Karpas-422 (cell line): Measurements from ENCODE around the gene HTT-AS. TPM values are rescaled to one million over a fixed set of nuclear protein-coding genes. Genes with fewer than 3 reads are reported as not detected.

Source experiments
- DNase-seq: peaks from one replicate; pipeline ENCODE4 v3.0.0-alpha.2; 2015
- H2AFZ ChIP-seq: fragments of 200-600 bp; sonication (generic); 2 replicates; pipeline ENCODE4 v1.6.1; 2014; ENCODE audit warnings: antibody characterized with exemption, low read length, mixed read lengths
- H3K27ac ChIP-seq: fragments of 200-600 bp; sonication (generic); 2 replicates; pipeline ENCODE4 v1.5.1; 2014; ENCODE audit warnings: mild to moderate bottlenecking, low read length, moderate library complexity
- H3K27me3 ChIP-seq: fragments of 200-600 bp; sonication (generic); 2 replicates; pipeline ENCODE4 v1.6.1; 2014; ENCODE audit warnings: low read length, mixed read lengths
- H3K36me3 ChIP-seq: fragments of 200-600 bp; sonication (generic); 2 replicates; pipeline ENCODE4 v1.6.1; 2014; ENCODE audit warnings: low read length, mixed read lengths; ENCODE audit not compliant: insufficient read depth
- H3K4me1 ChIP-seq: fragments of 200-600 bp; sonication (generic); 2 replicates; pipeline ENCODE4 v1.6.1; 2014; ENCODE audit warnings: mild to moderate bottlenecking, low read length, mixed read lengths
- H3K4me2 ChIP-seq: fragments of 200-600 bp; sonication (generic); 2 replicates; pipeline ENCODE4 v1.6.1; 2014; ENCODE audit warnings: low read length, low read depth, mild to moderate bottlenecking; ENCODE audit not compliant: poor library complexity, severe bottlenecking
- H3K4me3 ChIP-seq: fragments of 200-600 bp; sonication (generic); 2 replicates; pipeline ENCODE4 v1.5.1; 2014; ENCODE audit warnings: mild to moderate bottlenecking, antibody characterized with exemption, low read length, mixed read lengths
- H3K79me2 ChIP-seq: fragments of 200-600 bp; sonication (generic); 2 replicates; pipeline ENCODE4 v1.6.1; 2014; ENCODE audit warnings: mild to moderate bottlenecking, low read length, mixed read lengths
- H3K9ac ChIP-seq: fragments of 200-600 bp; sonication (generic); 2 replicates; pipeline ENCODE4 v1.6.0; 2014; ENCODE audit warnings: low read length
- H3K9me2 ChIP-seq: fragments of 200-600 bp; sonication (generic), shearing (Covaris generic); replicated peaks from 2 replicates; pipeline ENCODE4 v1.6.0; 2014; ENCODE audit warnings: mild to moderate bottlenecking, low read length, moderate library complexity; ENCODE audit not compliant: insufficient read depth
- H3K9me3 ChIP-seq: fragments of 300-700, 200-600 bp; sonication (generic); 2 replicates; pipeline ENCODE4 v1.6.1; 2014; ENCODE audit warnings: low read length, mixed read lengths
- H4K20me1 ChIP-seq: fragments of 200-600 bp; sonication (generic); 2 replicates; pipeline ENCODE4 v1.6.1; 2014; ENCODE audit warnings: mild to moderate bottlenecking, antibody characterized with exemption, low read length, low read depth; ENCODE audit not compliant: insufficient read depth
- total RNA-seq: library from RNA; depleted of rRNA; stranded (reverse); fragments of >200 nt; shearing (Covaris generic); gene quantifications from 2 replicates; pipeline ENCODE4 v1.2.3, GENCODE V29; 2014; ENCODE audit warnings: low replicate concordance

HTT-AS gene
- total RNA-seq, 1 experiment from 2014 or later, result not detected

DNA sequence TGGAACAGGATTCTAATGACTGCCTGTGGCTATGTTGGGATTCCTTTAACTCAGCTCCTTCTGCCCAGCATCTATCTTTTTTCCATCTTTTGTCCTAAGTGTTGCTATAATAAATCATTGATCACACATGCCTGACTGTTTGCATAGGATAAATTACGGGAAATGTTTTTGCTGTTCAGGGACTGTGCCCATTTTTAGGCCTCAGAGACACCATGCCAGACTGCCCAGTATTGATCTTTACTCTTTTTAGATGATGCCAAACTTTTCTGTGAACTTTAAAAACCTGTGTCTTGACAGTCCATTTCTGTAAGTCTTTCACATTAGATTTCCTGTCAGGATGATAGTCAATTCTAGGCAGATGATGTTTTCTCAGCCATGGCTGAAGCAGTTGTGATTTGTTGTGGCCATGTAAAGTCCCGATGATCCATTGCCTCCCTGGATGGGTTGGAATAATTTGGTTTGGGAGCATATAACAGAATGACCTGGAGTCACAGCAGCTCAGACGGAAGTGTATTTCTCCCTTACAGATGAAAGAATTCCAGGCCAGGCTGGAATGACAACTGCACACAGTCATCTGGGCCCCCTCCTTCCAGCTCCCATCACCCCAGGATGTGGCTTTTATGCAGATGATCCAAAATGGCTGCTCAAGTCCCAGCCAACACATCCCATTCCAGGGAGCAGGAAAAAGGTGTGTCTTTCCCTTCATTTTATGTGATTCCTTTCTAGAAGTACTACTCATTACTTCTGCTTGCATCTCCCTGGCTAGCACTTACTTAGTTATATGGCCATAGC, 3.4 kb downstream of the HTT-AS start:
- H3K79me2 ChIP-seq, result peaks cover 10% of the 10 kb centered on the region
- no peaks in the 10 kb centered on the region for H3K36me3 ChIP-seq
- no peaks in the 10 kb centered on the region for H3K9me2 ChIP-seq
- peaks cover 10% of the 10 kb centered on the region for H3K4me1 ChIP-seq
- no peak overlapping the region for H3K4me3 ChIP-seq
- no peak overlapping the region for H3K27ac ChIP-seq
- H3K4me2 ChIP-seq, result no peak overlapping the region
- H3K9me3 ChIP-seq, result no peaks in the 10 kb centered on the region
- peaks cover 8% of the 10 kb centered on the region; the same call in 1 of the 2 replicates for H4K20me1 ChIP-seq
- H2AFZ ChIP-seq, result no peak overlapping the region
- H3K27me3 ChIP-seq, result no peaks in the 10 kb centered on the region
- no peak for DNase-seq
- H3K9ac ChIP-seq, result no peak overlapping the region

DNA sequence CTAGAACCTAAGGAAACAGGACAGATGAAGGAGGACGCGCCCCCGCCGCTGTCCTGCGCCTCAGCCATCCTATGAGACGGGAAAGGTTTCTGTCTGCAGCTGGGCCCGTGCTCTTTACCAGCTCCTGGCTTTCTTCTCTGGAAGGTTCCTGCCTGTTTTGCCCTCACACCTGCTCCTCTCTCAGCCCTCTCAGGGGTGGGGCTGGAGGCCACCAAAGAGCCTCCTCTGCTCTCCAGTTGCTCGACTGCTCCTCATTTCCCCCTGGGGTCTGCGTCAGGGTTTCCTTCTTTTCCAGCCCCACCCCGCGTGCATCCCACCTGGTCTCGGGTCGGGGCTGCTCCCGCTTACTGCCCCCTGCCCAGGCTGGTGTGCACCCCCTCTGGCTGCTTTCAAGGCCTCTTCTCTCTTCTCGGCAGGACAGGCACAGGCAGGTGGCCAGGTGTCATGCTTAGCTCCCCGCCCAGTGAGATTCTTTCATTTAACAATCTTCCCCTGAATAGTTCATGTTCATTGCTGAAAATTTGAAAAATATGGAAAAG, 4.6 kb downstream of the HTT-AS start:
- H3K9me3 ChIP-seq, result peaks cover 1% of the 10 kb centered on the region; the same call in 1 of the 2 replicates
- peaks cover 8% of the 10 kb centered on the region for H3K4me1 ChIP-seq
- no peak overlapping the region for H3K4me3 ChIP-seq
- H3K79me2 ChIP-seq, result no peaks in the 10 kb centered on the region
- DNase-seq, result no peak
- no peak overlapping the region for H3K4me2 ChIP-seq
- H4K20me1 ChIP-seq, result no peaks in the 10 kb centered on the region
- H3K27ac ChIP-seq, result no peak overlapping the region
- no peak overlapping the region for H2AFZ ChIP-seq
- H3K9me2 ChIP-seq, result no peaks in the 10 kb centered on the region
- H3K36me3 ChIP-seq, result no peaks in the 10 kb centered on the region
- no peak overlapping the region for H3K9ac ChIP-seq
- no peaks in the 10 kb centered on the region for H3K27me3 ChIP-seq

DNA sequence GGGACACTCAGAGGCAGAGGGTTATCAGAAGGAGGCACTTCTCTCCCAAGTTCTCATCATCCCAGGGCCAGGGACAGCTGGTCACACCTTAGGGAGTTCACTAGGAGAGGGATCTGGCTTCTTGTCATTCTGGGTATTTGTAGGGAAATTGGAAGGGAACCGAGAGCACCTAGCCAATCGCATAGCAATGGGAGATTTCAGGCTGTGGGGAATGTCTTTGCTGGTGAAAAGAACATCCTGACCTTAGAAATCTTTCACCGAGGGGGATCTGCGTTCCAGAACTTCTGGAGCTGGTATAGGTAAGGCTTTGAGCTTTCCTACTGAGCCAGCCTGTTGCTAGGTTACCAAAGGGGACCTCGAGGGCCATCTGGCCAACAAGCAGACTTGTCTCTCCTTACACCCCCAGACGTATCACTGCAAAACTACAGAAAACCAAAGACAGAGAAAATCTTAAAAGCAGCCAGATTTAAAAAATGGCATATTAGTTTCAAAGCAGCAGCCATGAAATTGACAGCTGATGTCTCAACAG, 6.8 kb downstream of the HTT-AS start:
- Histone ChIP-seq H3K4me3 (no peak overlapping the region), H3K9ac (no peak overlapping the region), H3K9me2 (no peaks in the 10 kb centered on the region), H3K4me1 (no peaks in the 10 kb centered on the region), H2AFZ (no peak overlapping the region), H3K27me3 (no peaks in the 10 kb centered on the region), H3K9me3 (peaks cover 4% of the 10 kb centered on the region; the same call in 1 of the 2 replicates), H3K4me2 (no peak overlapping the region), H3K36me3 (no peaks in the 10 kb centered on the region), H3K27ac (no peak overlapping the region), H3K79me2 (no peaks in the 10 kb centered on the region), H4K20me1 (no peaks in the 10 kb centered on the region)
- no peak for DNase-seq

DNA sequence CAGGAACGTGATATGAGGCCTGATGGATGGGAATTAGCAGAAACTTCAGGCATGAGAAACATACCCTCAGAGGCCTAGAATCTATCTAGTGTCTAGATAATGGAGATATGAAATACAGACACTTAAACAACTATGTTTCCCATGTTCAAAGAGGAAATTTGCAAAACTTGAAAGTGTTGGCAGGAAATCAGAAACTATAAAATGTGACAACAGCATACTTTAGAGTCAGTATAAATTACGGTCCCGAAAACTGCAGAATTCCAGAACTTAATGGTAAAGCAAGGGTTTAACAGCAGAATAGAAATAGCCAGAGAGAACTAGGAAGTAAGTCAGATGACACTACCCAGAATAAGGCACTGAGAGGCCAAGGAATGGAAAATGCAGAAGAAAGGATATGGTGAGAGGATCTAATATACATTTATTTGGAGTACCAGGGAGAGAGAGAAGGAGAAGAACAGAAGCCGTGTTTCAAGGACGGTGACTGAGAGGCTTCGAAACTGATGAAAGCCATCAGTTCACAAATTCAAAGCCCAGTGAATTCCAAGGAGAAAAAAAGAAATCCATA, 7.4 kb downstream of the HTT-AS start:
- Histone ChIP-seq H3K27ac (no peak overlapping the region), H3K79me2 (no peaks in the 10 kb centered on the region)

DNA sequence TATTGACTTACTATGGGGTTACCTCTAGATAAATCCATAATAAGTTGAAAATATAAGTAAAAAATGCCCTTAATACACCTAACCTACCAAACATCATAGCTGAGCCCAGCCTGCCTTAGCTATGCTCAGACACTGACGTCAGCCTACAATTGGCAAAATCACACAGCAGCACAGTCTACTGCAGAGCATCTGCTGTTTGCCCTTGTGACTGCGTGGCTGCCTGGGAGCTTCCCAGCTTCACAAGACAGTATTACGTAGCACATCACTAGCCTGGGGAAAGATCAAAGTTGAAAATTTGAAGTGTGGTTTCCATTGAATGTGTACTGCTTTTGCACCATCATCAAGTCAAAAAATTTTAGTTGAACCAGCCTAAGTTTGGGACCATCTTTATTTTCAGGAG, 8.8 kb downstream of the HTT-AS start:
- H3K27ac ChIP-seq, result no peak overlapping the region
- H3K27me3 ChIP-seq, result no peaks in the 10 kb centered on the region
- H3K79me2 ChIP-seq, result no peaks in the 10 kb centered on the region
- H3K9ac ChIP-seq, result no peak overlapping the region
- H3K9me2 ChIP-seq, result no peaks in the 10 kb centered on the region
- peaks cover 4% of the 10 kb centered on the region; the same call in 1 of the 2 replicates for H3K9me3 ChIP-seq
- no peak overlapping the region for H3K4me3 ChIP-seq
- no peaks in the 10 kb centered on the region for H3K4me1 ChIP-seq
- no peak overlapping the region for H2AFZ ChIP-seq
- no peak for DNase-seq
- H3K36me3 ChIP-seq, result no peaks in the 10 kb centered on the region
- H4K20me1 ChIP-seq, result no peaks in the 10 kb centered on the region
- no peak overlapping the region for H3K4me2 ChIP-seq

More for the DNA sequence above, 7.4 kb downstream of the HTT-AS start:
- Histone ChIP-seq H3K27me3 (no peaks in the 10 kb centered on the region), H2AFZ (no peak overlapping the region), H3K36me3 (no peaks in the 10 kb centered on the region), H4K20me1 (no peaks in the 10 kb centered on the region), H3K4me3 (no peak overlapping the region), H3K4me1 (no peaks in the 10 kb centered on the region), H3K9me3 (peaks cover 4% of the 10 kb centered on the region; the same call in 1 of the 2 replicates), H3K9me2 (no peaks in the 10 kb centered on the region), H3K4me2 (no peak overlapping the region), H3K9ac (no peak overlapping the region)
- no peak for DNase-seq

DNA sequence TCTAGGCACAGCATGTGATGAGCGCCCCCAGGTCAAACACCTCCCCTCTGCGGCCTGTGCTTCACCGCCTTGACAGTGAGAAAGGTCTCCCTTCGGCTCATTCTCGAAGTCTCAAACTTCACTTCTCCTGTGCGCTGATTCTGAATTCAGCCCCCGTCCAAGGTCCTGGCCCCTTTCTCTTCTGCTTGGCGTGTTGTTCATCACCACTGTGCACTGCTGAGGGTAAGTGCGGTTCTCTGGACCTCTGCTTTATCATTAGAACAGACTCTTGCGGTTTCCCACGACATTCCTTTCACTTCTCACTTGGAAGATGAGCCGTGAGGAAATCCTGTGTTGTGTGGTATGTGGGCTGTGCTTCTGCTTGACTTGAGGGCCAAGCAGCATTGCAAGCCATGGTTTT, 11.9 kb downstream of the HTT-AS start:
- H3K79me2 ChIP-seq, result no peaks in the 10 kb centered on the region
- H3K9ac ChIP-seq, result no peak overlapping the region
- H4K20me1 ChIP-seq, result no peaks in the 10 kb centered on the region
- no peaks in the 10 kb centered on the region for H3K36me3 ChIP-seq
- no peaks in the 10 kb centered on the region for H3K27me3 ChIP-seq
- no peak overlapping the region for H2AFZ ChIP-seq
- no peak for DNase-seq
- H3K4me2 ChIP-seq, result no peak overlapping the region
- H3K4me1 ChIP-seq, result no peaks in the 10 kb centered on the region
- H3K4me3 ChIP-seq, result no peak overlapping the region
- H3K9me2 ChIP-seq, result no peaks in the 10 kb centered on the region
- H3K27ac ChIP-seq, result no peak overlapping the region
- H3K9me3 ChIP-seq, result peaks cover 4% of the 10 kb centered on the region; the same call in 1 of the 2 replicates

DNA sequence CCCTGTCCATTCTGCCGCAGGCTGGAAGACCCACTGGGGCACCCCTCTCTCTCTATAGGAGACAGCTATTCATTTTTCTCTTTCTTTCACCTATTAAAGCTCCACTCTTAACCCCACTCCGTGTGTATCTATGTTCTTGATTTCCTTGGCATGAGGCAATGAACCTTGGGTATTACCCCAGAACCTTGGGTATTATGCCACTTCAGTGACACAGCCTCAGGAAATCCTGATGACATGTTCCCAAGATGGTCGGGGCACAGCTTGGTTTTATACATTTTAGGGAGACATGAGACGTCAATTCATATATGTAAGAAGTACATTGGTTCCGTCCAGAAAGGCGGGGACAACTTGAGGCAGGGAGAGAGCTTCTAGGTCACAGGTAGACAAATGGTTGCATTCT, 13.4 kb downstream of the HTT-AS start:
- Histone ChIP-seq H3K4me3 (no peak overlapping the region), H3K27ac (no peak overlapping the region), H2AFZ (no peak overlapping the region), H3K9ac (no peak overlapping the region), H3K4me1 (no peaks in the 10 kb centered on the region), H4K20me1 (no peaks in the 10 kb centered on the region), H3K79me2 (no peaks in the 10 kb centered on the region), H3K9me3 (peaks cover 4% of the 10 kb centered on the region; the same call in 1 of the 2 replicates), H3K4me2 (no peak overlapping the region), H3K9me2 (no peaks in the 10 kb centered on the region), H3K36me3 (no peaks in the 10 kb centered on the region), H3K27me3 (no peaks in the 10 kb centered on the region)
- DNase-seq, result no peak

DNA sequence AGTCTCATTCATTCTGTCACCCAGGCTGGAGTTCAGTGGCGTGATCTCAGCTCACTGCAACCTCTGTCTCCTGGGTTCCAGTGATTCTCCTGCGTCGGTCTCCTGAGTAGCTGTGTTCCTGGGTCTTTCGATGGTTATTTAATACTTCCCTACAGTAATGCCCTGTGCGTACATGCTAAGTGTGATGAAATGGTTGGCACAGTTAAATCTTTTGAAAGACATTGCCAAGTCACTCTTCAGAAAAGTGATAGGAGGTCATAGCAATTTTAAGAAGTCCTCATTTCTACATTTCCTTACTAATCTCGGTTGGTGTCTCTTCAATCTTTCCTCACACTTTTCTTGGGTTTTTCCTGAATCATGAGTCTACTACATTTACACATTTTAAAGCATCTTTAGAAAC, 14.4 kb downstream of the HTT-AS start:
- no peaks in the 10 kb centered on the region for H3K36me3 ChIP-seq
- no peaks in the 10 kb centered on the region for H3K9me2 ChIP-seq
- no peaks in the 10 kb centered on the region for H3K4me1 ChIP-seq
- no peak overlapping the region for H2AFZ ChIP-seq
- H4K20me1 ChIP-seq, result no peaks in the 10 kb centered on the region
- H3K4me2 ChIP-seq, result no peak overlapping the region
- H3K27ac ChIP-seq, result no peak overlapping the region
- H3K4me3 ChIP-seq, result no peak overlapping the region
- H3K9ac ChIP-seq, result no peak overlapping the region
- no peaks in the 10 kb centered on the region for H3K79me2 ChIP-seq
- no peak for DNase-seq
- H3K27me3 ChIP-seq, result no peaks in the 10 kb centered on the region
- peaks cover 9% of the 10 kb centered on the region; the same call in 1 of the 2 replicates for H3K9me3 ChIP-seq
